Parathyroid adenoma (tissue), 2 donors: ENCODE data around the gene MUC5AC.

ENCODE experiments used
- H2AFZ ChIP-seq: fragments of 300-600 bp; sonication (generic); one replicate; pipeline ENCODE4 v1.7.0; 2017; ENCODE audit warnings: antibody characterized with exemption, mild to moderate bottlenecking
- H3K27ac ChIP-seq: fragments of 300-600 bp; sonication (generic); one replicate; pipeline ENCODE4 v1.7.0; 2017
- H3K27me3 ChIP-seq: fragments of 300-600 bp; sonication (generic); one replicate; pipeline ENCODE4 v1.7.0; 2017; ENCODE audit warnings: low read length; ENCODE audit not compliant: control insufficient read depth, insufficient read depth
- H3K36me3 ChIP-seq: fragments of 300-600 bp; sonication (generic); one replicate; pipeline ENCODE4 v1.7.0; 2017; ENCODE audit warnings: low read length; ENCODE audit not compliant: control insufficient read depth, insufficient read depth
- H3K4me1 ChIP-seq: fragments of 300-600 bp; sonication (generic); one replicate; pipeline ENCODE4 v1.7.0; 2017; ENCODE audit warnings: control low read depth
- H3K4me2 ChIP-seq: fragments of 300-600 bp; sonication (generic); one replicate; pipeline ENCODE4 v1.7.0; 2017; ENCODE audit warnings: low read length
- H3K4me3 ChIP-seq: fragments of 300-600 bp; sonication (generic); one replicate; pipeline ENCODE4 v1.7.0; 2017; ENCODE audit warnings: low read depth, low read length
- H3K79me2 ChIP-seq: fragments of 300-600 bp; sonication (generic); one replicate; pipeline ENCODE4 v1.7.0; 2017; ENCODE audit warnings: control low read depth
- H3K9ac ChIP-seq: fragments of 300-600 bp; sonication (generic); one replicate; pipeline ENCODE4 v1.7.0; 2017; ENCODE audit warnings: mild to moderate bottlenecking
- H3K9me3 ChIP-seq: fragments of 300-600 bp; sonication (generic); one replicate; pipeline ENCODE4 v1.7.0; 2017; ENCODE audit warnings: low read length; ENCODE audit not compliant: control insufficient read depth
- TF ChIP-seq, protein P1 (sequence below): fragments of 300-600 bp; sonication (generic); IDR thresholded peaks from one replicate; pipeline ENCODE4 v1.7.0; 2017; ENCODE audit warnings: antibody characterized with exemption, mild to moderate bottlenecking
- donor health status: primary hyperparathyroidism.

Gene MUC5AC

GRCh38 chr11:1150116-1150515 lies 7.6 kb upstream of the MUC5AC start:
- no peaks in the 10 kb centered on the region for H3K36me3 ChIP-seq
- H3K9ac ChIP-seq, result no peak overlapping the region
- no peaks in the 10 kb centered on the region for H3K79me2 ChIP-seq
- H3K9me3 ChIP-seq, result no peaks in the 10 kb centered on the region
- H3K4me1 ChIP-seq, result no peaks in the 10 kb centered on the region
- no peaks in the 10 kb centered on the region for H3K27me3 ChIP-seq
- no peak overlapping the region for H3K4me3 ChIP-seq
- H3K4me2 ChIP-seq, result no peak overlapping the region
- no peak overlapping the region for H2AFZ ChIP-seq
- TF ChIP-seq, protein P1, sequence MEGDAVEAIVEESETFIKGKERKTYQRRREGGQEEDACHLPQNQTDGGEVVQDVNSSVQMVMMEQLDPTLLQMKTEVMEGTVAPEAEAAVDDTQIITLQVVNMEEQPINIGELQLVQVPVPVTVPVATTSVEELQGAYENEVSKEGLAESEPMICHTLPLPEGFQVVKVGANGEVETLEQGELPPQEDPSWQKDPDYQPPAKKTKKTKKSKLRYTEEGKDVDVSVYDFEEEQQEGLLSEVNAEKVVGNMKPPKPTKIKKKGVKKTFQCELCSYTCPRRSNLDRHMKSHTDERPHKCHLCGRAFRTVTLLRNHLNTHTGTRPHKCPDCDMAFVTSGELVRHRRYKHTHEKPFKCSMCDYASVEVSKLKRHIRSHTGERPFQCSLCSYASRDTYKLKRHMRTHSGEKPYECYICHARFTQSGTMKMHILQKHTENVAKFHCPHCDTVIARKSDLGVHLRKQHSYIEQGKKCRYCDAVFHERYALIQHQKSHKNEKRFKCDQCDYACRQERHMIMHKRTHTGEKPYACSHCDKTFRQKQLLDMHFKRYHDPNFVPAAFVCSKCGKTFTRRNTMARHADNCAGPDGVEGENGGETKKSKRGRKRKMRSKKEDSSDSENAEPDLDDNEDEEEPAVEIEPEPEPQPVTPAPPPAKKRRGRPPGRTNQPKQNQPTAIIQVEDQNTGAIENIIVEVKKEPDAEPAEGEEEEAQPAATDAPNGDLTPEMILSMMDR, result no peak
- H3K27ac ChIP-seq, result no peak overlapping the region

- Histone ChIP-seq H3K9ac (no peak overlapping the region), H3K36me3 (no peaks in the 10 kb centered on the region), H3K4me1 (no peaks in the 10 kb centered on the region), H3K9me3 (no peaks in the 10 kb centered on the region), H3K27me3 (no peaks in the 10 kb centered on the region), H3K4me3 (no peak overlapping the region), H3K27ac (no peak overlapping the region), H3K79me2 (no peaks in the 10 kb centered on the region), H2AFZ (no peak overlapping the region), H3K4me2 (no peak overlapping the region)
- TF ChIP-seq, protein P1, result no peak
Measured at GRCh38 chr11:1150769-1151365, 6.9 kb upstream of the MUC5AC start.

GRCh38 chr11:1151366-1152315 lies 6.1 kb upstream of the MUC5AC start:
- no peaks in the 10 kb centered on the region for H3K79me2 ChIP-seq
- no peaks in the 10 kb centered on the region for H3K36me3 ChIP-seq
- H3K9ac ChIP-seq, result no peak overlapping the region
- no peak overlapping the region for H3K27ac ChIP-seq
- H3K4me3 ChIP-seq, result no peak overlapping the region
- H3K27me3 ChIP-seq, result no peaks in the 10 kb centered on the region
- no peaks in the 10 kb centered on the region for H3K9me3 ChIP-seq
- TF ChIP-seq, protein P1, result no peak
- no peaks in the 10 kb centered on the region for H3K4me1 ChIP-seq
- no peak overlapping the region for H3K4me2 ChIP-seq
- H2AFZ ChIP-seq, result no peak overlapping the region

- Histone ChIP-seq H3K9me3 (no peaks in the 10 kb centered on the region), H3K36me3 (no peaks in the 10 kb centered on the region), H2AFZ (no peak overlapping the region), H3K4me2 (no peak overlapping the region), H3K27ac (no peak overlapping the region), H3K79me2 (no peaks in the 10 kb centered on the region), H3K9ac (no peak overlapping the region), H3K27me3 (no peaks in the 10 kb centered on the region), H3K4me1 (no peaks in the 10 kb centered on the region), H3K4me3 (no peak overlapping the region)
- TF ChIP-seq, protein P1, result no peak
Measured at GRCh38 chr11:1152316-1153104, 5.2 kb upstream of the MUC5AC start.
